HG03064 (cell line): Measurements from ENCODE around the gene DCAF8L2.
"Not testable (repeated sequence)": the region's sequence is repeated elsewhere in the genome, so short reads cannot be mapped to it uniquely, and the experiment has no call there.

Source experiments
- ATAC-seq: cut with Tn5 transposase; IDR thresholded peaks from one replicate; pipeline ENCODE4 v1.9.1; 2021; ENCODE audit warnings: low read depth; ENCODE audit not compliant: unreplicated experiment

DCAF8L2 gene

GRCh38 chrX:27590044-27590443, at the start of gene DCAF8L2:
Gene DCAF8L2, plus strand, starts transcription at chrX:27590344. Its CDS starts 156,552 bp downstream, at chrX:27746896.
- ATAC-seq: no peak

- ATAC-seq: not testable (repeated sequence)
Measured at GRCh38 chrX:27541161-27541560, 49.0 kb upstream of the DCAF8L2 start.

GRCh38 chrX:27548624-27549023, 41.5 kb upstream of the DCAF8L2 start:
- ATAC-seq: no peak

GRCh38 chrX:27549688-27550087, 40.5 kb upstream of the DCAF8L2 start:
- ATAC-seq: no peak

GRCh38 chrX:27555514-27555913, 34.6 kb upstream of the DCAF8L2 start:
- no peak for ATAC-seq

- ATAC-seq: no peak
Measured at GRCh38 chrX:27565992-27566391, 24.2 kb upstream of the DCAF8L2 start.

- ATAC-seq: no peak
Measured at GRCh38 chrX:27571164-27571563, 19.0 kb upstream of the DCAF8L2 start.

- ATAC-seq: no peak
Measured at GRCh38 chrX:27575565-27575964, 14.6 kb upstream of the DCAF8L2 start.

GRCh38 chrX:27583976-27584375, 6.2 kb upstream of the DCAF8L2 start:
- ATAC-seq: no peak

GRCh38 chrX:27591938-27592337, 1.8 kb downstream of the DCAF8L2 start:
- ATAC-seq: no peak

GRCh38 chrX:27597508-27597907, 7.4 kb downstream of the DCAF8L2 start:
- no peak for ATAC-seq

GRCh38 chrX:27598312-27598711, 8.2 kb downstream of the DCAF8L2 start:
- no peak for ATAC-seq

- ATAC-seq: no peak
Measured at GRCh38 chrX:27599928-27600327, 9.8 kb downstream of the DCAF8L2 start.

GRCh38 chrX:27600686-27601085, 10.5 kb downstream of the DCAF8L2 start:
- ATAC-seq: no peak

- no peak for ATAC-seq
Measured at GRCh38 chrX:27608671-27609070, 18.5 kb downstream of the DCAF8L2 start.

GRCh38 chrX:27619459-27619858, 29.3 kb downstream of the DCAF8L2 start:
- ATAC-seq: no peak

- ATAC-seq: no peak
Measured at GRCh38 chrX:27619975-27620374, 29.8 kb downstream of the DCAF8L2 start.

GRCh38 chrX:27622883-27623282, 32.7 kb downstream of the DCAF8L2 start:
- ATAC-seq: no peak

GRCh38 chrX:27626066-27626465, 35.9 kb downstream of the DCAF8L2 start:
- ATAC-seq: no peak

GRCh38 chrX:27633328-27633727, 43.2 kb downstream of the DCAF8L2 start:
- no peak for ATAC-seq

GRCh38 chrX:27656581-27656980, 66.4 kb downstream of the DCAF8L2 start:
- ATAC-seq: no peak

GRCh38 chrX:27660878-27661277, 70.7 kb downstream of the DCAF8L2 start:
- ATAC-seq: no peak

- no peak for ATAC-seq
Measured at GRCh38 chrX:27671234-27671633, 81.1 kb downstream of the DCAF8L2 start.
